ENCODE measurements around the gene MARCHF10.

- TF ChIP-seq FOXM1 (IDR thresholded peaks at IDR 0.05; ENCODE audit: borderline replicate concordance) (no peak), FOXK2 (IDR thresholded peaks at IDR 0.05) (no peak), FOXA1 (IDR thresholded peaks at IDR 0.05) (no peak), ZNF384 (IDR thresholded peaks at IDR 0.05) (no peak), TARDBP (IDR thresholded peaks at IDR 0.05) (no peak), ARNT (IDR thresholded peaks at IDR 0.05) (no peak), ELF4 (IDR thresholded peaks at IDR 0.05) (no peak)
These were observed 10.2 kb downstream of the MARCHF10 start for GRCh38 chr17:62797959-62798358.
